BLaER1 treated with 17β-estradiol and CSF1 and Interleukin-3, amounts not matched to agents 10 nM and 100 nM (cell line): ENCODE results near the gene SSBP2.
A peak's percentile ranks its signal among the peaks of the same experiment; 100 is the strongest.
"Not testable (repeated sequence)": the region's sequence is repeated elsewhere in the genome, so short reads cannot be mapped to it uniquely, and the experiment has no call there.

Experiments
- H3K27ac ChIP-seq, 11 experiments: shearing (Covaris generic); formaldehyde crosslinking; 2 replicates each; pipeline ENCODE4 v1.8.1; 2022
- H3K27me3 ChIP-seq, 11 experiments: shearing (Covaris generic); formaldehyde crosslinking; 2 replicates each; pipeline ENCODE4 v1.8.1; 2022
- H3K36me3 ChIP-seq, 11 experiments: shearing (Covaris generic); formaldehyde crosslinking; 2 replicates each; pipeline ENCODE4 v1.8.1; 2022
- H3K4me1 ChIP-seq, 10 experiments: shearing (Covaris generic); formaldehyde crosslinking; 2 replicates each; pipeline ENCODE4 v1.8.1; 2022
- H3K4me2 ChIP-seq, 11 experiments: shearing (Covaris generic); formaldehyde crosslinking; 2 replicates each; pipeline ENCODE4 v1.8.1; 2022
- H3K4me3 ChIP-seq, 10 experiments: shearing (Covaris generic); formaldehyde crosslinking; 2 replicates each; pipeline ENCODE4 v1.8.1; 2022
- H3K9ac ChIP-seq, 11 experiments: shearing (Covaris generic); formaldehyde crosslinking; 2 replicates each; pipeline ENCODE4 v1.8.1; 2022
- H3K9me3 ChIP-seq, 11 experiments: shearing (Covaris generic); formaldehyde crosslinking; replicated peaks in 1 of 11; 2 replicates each; pipeline ENCODE4 v1.8.1; 2022
- H4K20me1 ChIP-seq, 11 experiments: shearing (Covaris generic); formaldehyde crosslinking; 2 replicates each; pipeline ENCODE4 v1.8.1; 2022
- Cebpa-rat ChIP-seq, 11 experiments: shearing (Covaris generic); IDR thresholded peaks; 2 replicates each; pipeline ENCODE4 v1.8.1; 2022

Gene SSBP2

GRCh38 chr5:81519217-81519905, 231.5 kb downstream of the SSBP2 start:
- no peak for TF ChIP-seq Cebpa-rat (IDR thresholded peaks at IDR 0.05)
- no peaks in the 10 kb centered on the region for H3K9me3 ChIP-seq
- H3K4me1 ChIP-seq: peaks cover 0 to 26% (median 0%) of the 10 kb centered on the region in 10 experiments; a peak in 7 of 20 replicates
- no peaks in the 10 kb centered on the region for H3K36me3 ChIP-seq
- H4K20me1 ChIP-seq: no peaks in the 10 kb centered on the region; a peak in 2 of 22 replicates
- no peak overlapping the region for H3K4me3 ChIP-seq
- H3K27me3 ChIP-seq: no peaks in the 10 kb centered on the region
- no peak overlapping the region for H3K27ac ChIP-seq
- no peak overlapping the region for H3K9ac ChIP-seq
- H3K4me2 ChIP-seq: no peak overlapping the region

- TF ChIP-seq Cebpa-rat (IDR thresholded peaks at IDR 0.05): no peak
- peaks cover 0 to 24% (median 0%) of the 10 kb centered on the region in 10 experiments; a peak in 7 of 20 replicates for H3K4me1 ChIP-seq
- H3K27ac ChIP-seq: no peak overlapping the region
These were observed 233.4 kb downstream of the SSBP2 start for GRCh38 chr5:81517462-81517861.

GRCh38 chr5:81516091-81516490, 234.8 kb downstream of the SSBP2 start:
- Histone ChIP-seq H3K27me3 (no peaks in the 10 kb centered on the region), H3K27ac (peak overlapping the region in 2 of 11 experiments; percentile 30 to 43; a peak in 2 of 22 replicates), H3K4me2 (peak overlapping the region in 4 of 11 experiments; percentile 21 to 53 (median 40); a peak in 5 of 22 replicates), H3K9ac (no peak overlapping the region), H4K20me1 (no peaks in the 10 kb centered on the region; a peak in 2 of 22 replicates), H3K9me3 (no peaks in the 10 kb centered on the region), H3K4me1 (peaks cover 0 to 24% (median 0%) of the 10 kb centered on the region in 10 experiments; a peak in 7 of 20 replicates), H3K4me3 (no peak overlapping the region), H3K36me3 (peaks cover 0 to 15% (median 0%) of the 10 kb centered on the region in 11 experiments; a peak in 7 of 22 replicates)
- TF ChIP-seq Cebpa-rat (IDR thresholded peaks at IDR 0.05): no peak

More at GRCh38 chr5:81517462-81517861, 233.4 kb downstream of the SSBP2 start:
- Histone ChIP-seq H4K20me1 (no peaks in the 10 kb centered on the region; a peak in 2 of 22 replicates), H3K36me3 (peaks cover 0 to 6% (median 0%) of the 10 kb centered on the region in 11 experiments; a peak in 2 of 22 replicates), H3K4me2 (peak overlapping the region in 2 of 11 experiments; percentile 5 to 53; a peak in 2 of 22 replicates), H3K9ac (no peak overlapping the region), H3K9me3 (no peaks in the 10 kb centered on the region), H3K27me3 (no peaks in the 10 kb centered on the region), H3K4me3 (no peak overlapping the region)

GRCh38 chr5:81513982-81514381, 236.9 kb downstream of the SSBP2 start:
- H3K27me3 ChIP-seq: no peaks in the 10 kb centered on the region
- no peaks in the 10 kb centered on the region; a peak in 2 of 22 replicates for H4K20me1 ChIP-seq
- H3K4me3 ChIP-seq: no peak overlapping the region
- peaks cover 0 to 24% (median 2%) of the 10 kb centered on the region in 10 experiments; a peak in 10 of 20 replicates for H3K4me1 ChIP-seq
- no peak for TF ChIP-seq Cebpa-rat (IDR thresholded peaks at IDR 0.05)
- no peak overlapping the region for H3K27ac ChIP-seq
- H3K4me2 ChIP-seq: no peak overlapping the region
- peaks cover 0 to 26% (median 0%) of the 10 kb centered on the region in 11 experiments; a peak in 8 of 22 replicates for H3K36me3 ChIP-seq
- H3K9ac ChIP-seq: no peak overlapping the region
- no peaks in the 10 kb centered on the region for H3K9me3 ChIP-seq

GRCh38 chr5:81513473-81513872, 237.4 kb downstream of the SSBP2 start:
- Histone ChIP-seq H3K4me2 (no peak overlapping the region), H3K4me1 (peaks cover 0 to 24% (median 4%) of the 10 kb centered on the region in 10 experiments; a peak in 11 of 20 replicates), H3K36me3 (peaks cover 0 to 26% (median 0%) of the 10 kb centered on the region in 11 experiments; a peak in 8 of 22 replicates), H3K27ac (no peak overlapping the region), H4K20me1 (no peaks in the 10 kb centered on the region; a peak in 2 of 22 replicates), H3K27me3 (no peaks in the 10 kb centered on the region), H3K9ac (no peak overlapping the region), H3K4me3 (no peak overlapping the region), H3K9me3 (no peaks in the 10 kb centered on the region)
- no peak for TF ChIP-seq Cebpa-rat (IDR thresholded peaks at IDR 0.05)

- Histone ChIP-seq H3K36me3 (peaks cover 0 to 44% (median 12%) of the 10 kb centered on the region in 11 experiments; a peak in 12 of 22 replicates), H3K27ac (peak overlapping the region in 3 of 11 experiments; percentile 44 to 74 (median 48); a peak in 6 of 22 replicates), H3K4me1 (peaks cover 0 to 34% (median 18%) of the 10 kb centered on the region in 10 experiments; a peak in 16 of 20 replicates), H3K4me2 (peak overlapping the region in 1 of 11 experiments; percentile 29; a peak in 3 of 22 replicates), H3K9me3 (peaks cover 0 to 11% (median 0%) of the 10 kb centered on the region in 11 experiments; a peak in 5 of 22 replicates), H3K9ac (peak overlapping the region in 1 of 11 experiments; percentile 34; a peak in 1 of 22 replicates), H3K27me3 (no peaks in the 10 kb centered on the region), H3K4me3 (no peak overlapping the region), H4K20me1 (no peaks in the 10 kb centered on the region)
- no peak for TF ChIP-seq Cebpa-rat (IDR thresholded peaks at IDR 0.05)
These were observed 243.9 kb downstream of the SSBP2 start for GRCh38 chr5:81506900-81507588.

- Histone ChIP-seq H3K9me3 (peaks cover 0 to 15% (median 0%) of the 10 kb centered on the region in 11 experiments; a peak in 5 of 22 replicates), H3K9ac (no peak overlapping the region), H3K4me3 (no peak overlapping the region), H4K20me1 (no peaks in the 10 kb centered on the region), H3K27ac (peak overlapping the region; percentile 6 to 74 (median 43); a peak in 14 of 22 replicates), H3K36me3 (peaks cover 0 to 42% (median 11%) of the 10 kb centered on the region in 11 experiments; a peak in 12 of 22 replicates), H3K4me1 (peaks cover 0 to 34% (median 18%) of the 10 kb centered on the region in 10 experiments; a peak in 16 of 20 replicates), H3K4me2 (peak overlapping the region in 4 of 11 experiments; percentile 22 to 40 (median 34); a peak in 5 of 22 replicates), H3K27me3 (no peaks in the 10 kb centered on the region)
- no peak for TF ChIP-seq Cebpa-rat (IDR thresholded peaks at IDR 0.05)
These were observed 244.5 kb downstream of the SSBP2 start for GRCh38 chr5:81506378-81506777.

- peak overlapping the region in 8 of 11 experiments; percentile 17 to 56 (median 40); a peak in 12 of 22 replicates for H3K27ac ChIP-seq
These were observed 245.2 kb downstream of the SSBP2 start for GRCh38 chr5:81505672-81506071.

GRCh38 chr5:81503602-81504001, 247.3 kb downstream of the SSBP2 start:
- peaks cover 0 to 29% (median 16%) of the 10 kb centered on the region in 10 experiments; a peak in 15 of 20 replicates for H3K4me1 ChIP-seq

More at GRCh38 chr5:81505672-81506071, 245.2 kb downstream of the SSBP2 start:
- H3K4me2 ChIP-seq: peak overlapping the region in 5 of 11 experiments; percentile 2 to 41 (median 32); a peak in 7 of 22 replicates
- H3K27me3 ChIP-seq: no peaks in the 10 kb centered on the region
- peaks cover 0 to 34% (median 18%) of the 10 kb centered on the region in 10 experiments; a peak in 16 of 20 replicates for H3K4me1 ChIP-seq
- H3K36me3 ChIP-seq: peaks cover 0 to 37% (median 11%) of the 10 kb centered on the region in 11 experiments; a peak in 12 of 22 replicates
- no peak for TF ChIP-seq Cebpa-rat (IDR thresholded peaks at IDR 0.05)
- peak overlapping the region in 4 of 11 experiments; percentile 16 to 42 (median 37); a peak in 4 of 22 replicates for H3K9ac ChIP-seq
- no peaks in the 10 kb centered on the region for H4K20me1 ChIP-seq
- H3K9me3 ChIP-seq: peaks cover 0 to 15% (median 0%) of the 10 kb centered on the region in 11 experiments; a peak in 5 of 22 replicates
- no peak overlapping the region for H3K4me3 ChIP-seq

More at GRCh38 chr5:81503602-81504001, 247.3 kb downstream of the SSBP2 start:
- H3K9me3 ChIP-seq: peaks cover 0 to 15% (median 0%) of the 10 kb centered on the region in 11 experiments; a peak in 5 of 22 replicates
- H3K4me3 ChIP-seq, H3K4me2 ChIP-seq, H3K27ac ChIP-seq, H4K20me1 ChIP-seq, H3K27me3 ChIP-seq, H3K9ac ChIP-seq: not testable (repeated sequence)
- peaks cover 0 to 31% (median 9%) of the 10 kb centered on the region in 11 experiments; a peak in 11 of 22 replicates for H3K36me3 ChIP-seq
